Mesenchymal stem cell (in vitro differentiated cells and primary cell): ENCODE data around the gene MMAB.
A peak's percentile ranks its signal among the peaks of the same experiment; 100 is the strongest.

Source experiments
- DNase-seq: peaks from one replicate; pipeline ENCODE4 v3.0.0-alpha.2; 2013
- H2AFZ ChIP-seq: one replicate; pipeline ENCODE4 v1.6.1; 2013; ENCODE audit warnings: low read depth, mild to moderate bottlenecking, control low read depth, inconsistent platforms, low read length, moderate library complexity
- H2AK5ac ChIP-seq: 2 replicates; pipeline ENCODE4 v1.6.1; 2013; ENCODE audit warnings: low read length, moderate library complexity, mild to moderate bottlenecking, inconsistent platforms; ENCODE audit not compliant: severe bottlenecking
- H2BK120ac ChIP-seq: one replicate; pipeline ENCODE4 v1.6.1; 2013; ENCODE audit warnings: low read depth, mild to moderate bottlenecking, inconsistent platforms, low read length, moderate library complexity
- H2BK12ac ChIP-seq, 2 experiments: one replicate each; pipeline ENCODE4 v1.6.1; 2013; ENCODE audit warnings: inconsistent platforms in 2 of 2, low read length in 2 of 2, mild to moderate bottlenecking in 2 of 2, moderate library complexity in 2 of 2, control low read depth in 1 of 2
- H2BK15ac ChIP-seq: one replicate; pipeline ENCODE4 v1.6.1; 2013; ENCODE audit warnings: mild to moderate bottlenecking, low read depth, inconsistent platforms; ENCODE audit not compliant: poor library complexity, severe bottlenecking
- H2BK5ac ChIP-seq: 2 replicates; pipeline ENCODE4 v1.6.1; 2013; ENCODE audit warnings: low read depth, mild to moderate bottlenecking, low read length, control low read depth, inconsistent platforms; ENCODE audit not compliant: poor library complexity, severe bottlenecking
- H3K14ac ChIP-seq, 2 experiments: one replicate each; pipeline ENCODE4 v1.6.1; 2013; ENCODE audit warnings: inconsistent platforms in 2 of 2, low read length in 2 of 2, control low read depth in 1 of 2, mild to moderate bottlenecking in 1 of 2, moderate library complexity in 1 of 2
- H3K18ac ChIP-seq, 2 experiments: one replicate each; pipeline ENCODE4 v1.6.1; 2013; ENCODE audit warnings: inconsistent platforms in 2 of 2, low read length in 2 of 2, control low read depth in 1 of 2, low read depth in 1 of 2, mild to moderate bottlenecking in 1 of 2
- H3K23ac ChIP-seq, 2 experiments: one replicate each; pipeline ENCODE4 v1.6.1; 2013; ENCODE audit warnings: inconsistent platforms in 2 of 2, low read length in 2 of 2, mild to moderate bottlenecking in 2 of 2, moderate library complexity in 2 of 2, control low read depth in 1 of 2
- H3K27ac ChIP-seq: 2 replicates; pipeline ENCODE4 v1.5.1; 2013; ENCODE audit warnings: mild to moderate bottlenecking, moderate library complexity, low read length, control low read depth, inconsistent platforms; ENCODE audit not compliant: poor library complexity, severe bottlenecking
- H3K27me3 ChIP-seq, 2 experiments: 2 replicates each; pipeline versions ENCODE4 v1.6.1 to v1.7.0; 2013; ENCODE audit warnings: low read length in 2 of 2, mild to moderate bottlenecking in 2 of 2, moderate library complexity in 2 of 2, control low read depth in 1 of 2, inconsistent platforms in 1 of 2; ENCODE audit not compliant: control insufficient read depth in 1 of 2, insufficient read depth in 1 of 2
- H3K36me3 ChIP-seq, 2 experiments: 2 replicates each; pipeline versions ENCODE4 v1.6.1 to v1.7.0; 2013; ENCODE audit warnings: low read length in 2 of 2, control low read depth in 1 of 2, inconsistent platforms in 1 of 2, low read depth in 1 of 2, mild to moderate bottlenecking in 1 of 2; ENCODE audit not compliant: insufficient read depth in 2 of 2, control insufficient read depth in 1 of 2
- H3K4ac ChIP-seq, 2 experiments: one replicate each; pipeline ENCODE4 v1.6.1; 2013; ENCODE audit warnings: inconsistent platforms in 2 of 2, low read length in 2 of 2, mild to moderate bottlenecking in 2 of 2, moderate library complexity in 2 of 2, control low read depth in 1 of 2, low read depth in 1 of 2
- H3K4me1 ChIP-seq: 2 replicates; pipeline ENCODE4 v1.6.1; 2013; ENCODE audit warnings: low read depth, low read length, control low read depth; ENCODE audit not compliant: control insufficient read depth, insufficient read depth
- H3K4me2 ChIP-seq: 2 replicates; pipeline ENCODE4 v1.6.1; 2013; ENCODE audit warnings: low read length, mild to moderate bottlenecking, inconsistent platforms; ENCODE audit not compliant: poor library complexity, severe bottlenecking
- H3K4me3 ChIP-seq, 2 experiments: 2 replicates each; pipeline versions ENCODE4 v1.5.1 to v1.7.0; 2013; ENCODE audit warnings: low read length in 2 of 2, mild to moderate bottlenecking in 2 of 2, control low read depth in 1 of 2, low read depth in 1 of 2; ENCODE audit not compliant: insufficient read depth in 1 of 2
- H3K79me1 ChIP-seq: replicated peaks from 2 replicates; pipeline ENCODE4 v1.6.1; 2013; ENCODE audit warnings: mild to moderate bottlenecking, control low read depth, low read length, inconsistent platforms; ENCODE audit not compliant: poor library complexity, severe bottlenecking
- H3K9ac ChIP-seq: 2 replicates; pipeline ENCODE4 v1.7.0; 2013; ENCODE audit warnings: mild to moderate bottlenecking, low read length, moderate library complexity
- H3K9me3 ChIP-seq: 2 replicates; pipeline ENCODE4 v1.7.0; 2013; ENCODE audit warnings: mild to moderate bottlenecking, low read length; ENCODE audit not compliant: control insufficient read depth
- H4K8ac ChIP-seq: one replicate; pipeline ENCODE4 v1.6.1; 2013; ENCODE audit warnings: inconsistent platforms, mild to moderate bottlenecking, low read length, moderate library complexity
- H4K91ac ChIP-seq: one replicate; pipeline ENCODE4 v1.6.1; 2013; ENCODE audit warnings: mild to moderate bottlenecking, low read length, inconsistent platforms
- WGBS: methylation state at CpG from one replicate; pipeline ENCODE4 v1.1.7; 2013; ENCODE audit warnings: mixed read lengths; 5-methylcytosine and 5-hydroxymethylcytosine counted together

MMAB gene

GRCh38 chr12:109583733-109584132, 10.4 kb upstream of the MMAB start:
- H4K8ac ChIP-seq = no peak overlapping the region
- H3K4me3 ChIP-seq = no peak overlapping the region
- H3K79me1 ChIP-seq = peaks cover 2% of the 10 kb centered on the region

GRCh38 chr12:109582636-109583035, 9.3 kb upstream of the MMAB start:
- peaks cover 5% of the 10 kb centered on the region for H3K79me1 ChIP-seq
- no peak overlapping the region for H3K27ac ChIP-seq
- no peak overlapping the region for H2BK5ac ChIP-seq
- no peak overlapping the region for H3K4ac ChIP-seq
- no peak overlapping the region for H3K23ac ChIP-seq
- H4K91ac ChIP-seq = no peak overlapping the region
- H4K8ac ChIP-seq = no peak overlapping the region
- no peak overlapping the region for H2BK15ac ChIP-seq
- H2BK12ac ChIP-seq = no peak overlapping the region
- 91% methylated on average over 3 of the region's 5 CpGs for WGBS
- H3K4me3 ChIP-seq = no peak overlapping the region
- no peak overlapping the region for H3K4me2 ChIP-seq
- H2BK120ac ChIP-seq = no peak overlapping the region
- H3K18ac ChIP-seq = no peak overlapping the region
- no peaks in the 10 kb centered on the region for H3K27me3 ChIP-seq
- H3K36me3 ChIP-seq = peaks cover 61 to 65% of the 10 kb centered on the region in 2 experiments
- no peaks in the 10 kb centered on the region for H3K9me3 ChIP-seq
- no peak overlapping the region for H2AFZ ChIP-seq
- H2AK5ac ChIP-seq = no peak overlapping the region
- peaks cover 4% of the 10 kb centered on the region for H3K4me1 ChIP-seq
- H3K14ac ChIP-seq = no peak overlapping the region
- no peak for DNase-seq
- no peak overlapping the region for H3K9ac ChIP-seq

More at GRCh38 chr12:109583733-109584132, 10.4 kb upstream of the MMAB start:
- Histone ChIP-seq H2AFZ (no peak overlapping the region), H3K36me3 (peaks cover 64 to 65% of the 10 kb centered on the region in 2 experiments), H4K91ac (no peak overlapping the region), H3K18ac (no peak overlapping the region), H2AK5ac (no peak overlapping the region), H2BK12ac (no peak overlapping the region), H2BK15ac (no peak overlapping the region), H3K9me3 (no peaks in the 10 kb centered on the region), H3K9ac (no peak overlapping the region), H3K4ac (no peak overlapping the region), H3K14ac (no peak overlapping the region), H2BK120ac (no peak overlapping the region), H2BK5ac (no peak overlapping the region), H3K23ac (no peak overlapping the region), H3K4me2 (no peak overlapping the region), H3K27ac (no peak overlapping the region), H3K4me1 (peaks cover 4% of the 10 kb centered on the region), H3K27me3 (no peaks in the 10 kb centered on the region)
- DNase-seq = no peak
- 100% methylated on average over 1 of the region's 2 CpGs for WGBS

GRCh38 chr12:109581856-109582255, 8.6 kb upstream of the MMAB start:
- Histone ChIP-seq H3K9me3 (no peaks in the 10 kb centered on the region), H3K4ac (no peak overlapping the region), H3K4me1 (peaks cover 4% of the 10 kb centered on the region)

GRCh38 chr12:109581334-109581691, 8.0 kb upstream of the MMAB start:
- DNase-seq = no peak
- Histone ChIP-seq H3K27me3 (no peaks in the 10 kb centered on the region), H3K27ac (no peak overlapping the region), H3K9ac (no peak overlapping the region), H2AK5ac (no peak overlapping the region), H2BK120ac (no peak overlapping the region), H3K18ac (no peak overlapping the region), H3K79me1 (peaks cover 9% of the 10 kb centered on the region), H3K4me3 (no peak overlapping the region), H2BK12ac (no peak overlapping the region), H2BK15ac (no peak overlapping the region), H3K4me1 (peaks cover 1% of the 10 kb centered on the region), H4K91ac (no peak overlapping the region), H2BK5ac (no peak overlapping the region), H3K9me3 (no peaks in the 10 kb centered on the region), H3K4ac (no peak overlapping the region), H3K36me3 (peaks cover 50 to 61% of the 10 kb centered on the region in 2 experiments), H3K23ac (no peak overlapping the region), H4K8ac (no peak overlapping the region), H3K14ac (no peak overlapping the region), H2AFZ (no peak overlapping the region), H3K4me2 (no peak overlapping the region)
- 96% methylated on average over 14 of the region's 18 CpGs for WGBS

More at GRCh38 chr12:109581856-109582255, 8.6 kb upstream of the MMAB start:
- no peak overlapping the region for H2AK5ac ChIP-seq
- no peak overlapping the region for H3K9ac ChIP-seq
- H3K23ac ChIP-seq = no peak overlapping the region
- H2BK15ac ChIP-seq = no peak overlapping the region
- H3K27ac ChIP-seq = no peak overlapping the region
- H2BK120ac ChIP-seq = no peak overlapping the region
- H3K4me3 ChIP-seq = no peak overlapping the region
- peaks cover 9% of the 10 kb centered on the region for H3K79me1 ChIP-seq
- no peak overlapping the region for H2BK12ac ChIP-seq
- H3K36me3 ChIP-seq = peaks cover 54 to 65% of the 10 kb centered on the region in 2 experiments
- no peak overlapping the region for H3K14ac ChIP-seq
- H4K91ac ChIP-seq = no peak overlapping the region
- H2BK5ac ChIP-seq = no peak overlapping the region
- no peak overlapping the region for H2AFZ ChIP-seq
- peak; percentile 68 for DNase-seq
- H3K18ac ChIP-seq = no peak overlapping the region
- 80% methylated on average over 8 of the region's 8 CpGs for WGBS
- no peak overlapping the region for H3K4me2 ChIP-seq
- no peaks in the 10 kb centered on the region for H3K27me3 ChIP-seq
- no peak overlapping the region for H4K8ac ChIP-seq
